GOT3 (cell line): ENCODE data around the gene KRT79.
"Not testable (repeated sequence)": the region's sequence is repeated elsewhere in the genome, so short reads cannot be mapped to it uniquely, and the experiment has no call there.

ENCODE experiments used
- DNase-seq: peaks from one replicate; lab custom pipeline; 2025; ENCODE audit warnings: mixed read lengths; lab: John Stamatoyannopoulos, UW

The KRT79 gene

DNA sequence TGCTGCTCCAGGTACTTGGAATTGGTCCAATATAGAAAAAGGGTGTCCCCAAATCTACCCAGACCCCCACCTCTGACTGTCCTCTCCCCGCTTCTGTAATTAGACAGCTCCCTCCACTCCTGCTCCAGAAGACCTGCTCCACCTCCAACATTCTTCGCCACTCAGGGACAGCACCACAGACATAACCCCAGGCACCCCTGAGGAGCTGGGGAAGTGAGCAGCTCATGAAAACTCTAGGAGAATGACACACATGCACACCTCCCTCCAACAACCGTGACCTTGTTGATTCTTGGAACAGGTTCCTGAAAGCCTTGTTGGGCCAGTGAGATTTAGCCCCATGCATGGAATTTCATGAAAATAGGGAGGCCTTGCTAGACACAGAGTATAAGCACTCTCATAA lies 28.4 kb downstream of the KRT79 start:
- no peak for DNase-seq

DNA sequence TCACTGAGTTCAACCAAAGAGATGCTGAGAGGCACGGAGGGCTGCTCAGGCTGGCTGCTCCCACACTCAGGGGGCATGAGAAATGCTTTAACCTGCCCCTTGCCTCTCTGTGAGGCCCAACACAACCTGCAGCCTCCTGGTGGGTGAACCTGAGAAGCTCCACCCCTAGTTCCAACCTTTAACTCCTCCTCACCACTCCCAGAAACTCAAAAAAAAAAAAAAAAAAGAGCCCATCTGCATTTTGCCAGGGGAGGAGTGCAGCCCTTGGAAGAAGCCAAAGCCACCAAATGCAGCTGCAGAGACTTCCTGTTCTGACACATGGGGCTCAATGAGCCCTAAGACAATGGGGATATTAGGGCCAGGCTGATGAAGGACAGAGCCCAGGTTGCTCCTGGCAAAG lies 29.1 kb downstream of the KRT79 start:
- no peak for DNase-seq

DNA sequence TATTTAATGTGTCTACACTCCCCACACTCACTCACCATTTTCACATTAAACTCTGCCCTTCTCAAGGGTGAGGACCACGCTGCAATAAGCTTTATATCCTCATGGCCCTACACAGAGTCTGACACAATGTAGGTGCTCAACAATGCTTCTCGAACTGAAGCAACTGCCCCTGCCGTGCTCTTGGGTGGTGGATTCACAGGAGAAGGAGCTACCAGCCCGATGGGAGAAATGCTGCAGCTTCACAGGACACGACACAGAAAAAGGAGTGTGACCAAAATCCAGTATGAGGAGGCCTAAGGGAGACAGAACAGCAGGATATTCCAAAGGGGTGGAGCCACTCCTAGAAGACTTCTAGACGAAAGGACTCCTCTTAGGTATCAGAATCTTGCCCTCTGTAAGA lies 31.7 kb downstream of the KRT79 start:
- no peak for DNase-seq

DNA sequence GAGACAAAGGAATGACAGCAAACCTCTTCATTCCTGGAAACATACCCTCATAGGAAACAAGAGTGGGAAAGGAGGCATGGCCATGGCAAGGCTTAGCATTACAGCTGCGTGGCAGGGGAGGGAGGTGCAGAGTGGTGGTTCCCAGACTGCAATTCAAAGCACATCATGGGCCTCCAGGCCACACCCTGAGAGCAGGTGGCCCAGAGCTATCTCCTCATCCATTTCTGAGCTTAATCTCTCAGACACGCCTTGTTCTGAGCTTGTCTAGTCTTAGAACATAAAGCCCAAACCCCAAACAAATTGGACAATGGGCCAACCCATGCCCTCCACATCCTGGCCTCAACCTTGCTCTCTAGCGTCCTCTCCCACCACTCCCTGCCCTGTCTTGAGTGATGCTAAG lies 32.3 kb downstream of the KRT79 start:
- no peak for DNase-seq

DNA sequence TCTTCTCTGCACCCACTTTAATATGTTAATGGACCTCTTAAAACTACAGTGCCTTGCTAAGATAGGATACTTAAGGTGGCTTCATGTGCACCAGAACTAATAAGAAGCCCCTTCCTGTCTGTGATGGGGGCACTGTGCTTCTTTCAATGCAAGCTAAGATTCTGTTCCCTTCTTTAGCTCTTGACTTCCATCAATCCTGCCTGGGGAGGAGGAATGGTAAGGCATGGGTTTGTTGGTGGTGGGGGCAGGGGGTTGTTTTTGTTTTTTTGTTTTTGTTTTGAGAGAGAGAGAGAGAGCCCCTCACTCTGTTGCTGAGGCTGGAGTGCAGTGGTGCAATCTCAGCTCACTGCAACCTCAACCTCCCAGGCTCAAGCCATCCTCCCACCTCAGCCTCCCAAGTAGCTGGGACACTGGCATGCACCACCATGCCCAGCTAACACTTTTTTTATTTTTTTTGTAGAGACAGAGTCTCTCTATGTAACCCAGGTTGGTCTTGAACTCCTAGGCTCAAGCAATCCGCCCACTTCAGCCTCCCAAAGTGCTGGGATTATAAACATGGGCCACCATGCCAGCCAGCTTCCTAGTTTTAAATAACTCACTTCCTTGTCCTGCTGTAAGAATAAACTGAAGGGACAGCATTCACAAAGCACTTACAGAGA lies 33.7 kb downstream of the KRT79 start:
- DNase-seq: no peak

DNA sequence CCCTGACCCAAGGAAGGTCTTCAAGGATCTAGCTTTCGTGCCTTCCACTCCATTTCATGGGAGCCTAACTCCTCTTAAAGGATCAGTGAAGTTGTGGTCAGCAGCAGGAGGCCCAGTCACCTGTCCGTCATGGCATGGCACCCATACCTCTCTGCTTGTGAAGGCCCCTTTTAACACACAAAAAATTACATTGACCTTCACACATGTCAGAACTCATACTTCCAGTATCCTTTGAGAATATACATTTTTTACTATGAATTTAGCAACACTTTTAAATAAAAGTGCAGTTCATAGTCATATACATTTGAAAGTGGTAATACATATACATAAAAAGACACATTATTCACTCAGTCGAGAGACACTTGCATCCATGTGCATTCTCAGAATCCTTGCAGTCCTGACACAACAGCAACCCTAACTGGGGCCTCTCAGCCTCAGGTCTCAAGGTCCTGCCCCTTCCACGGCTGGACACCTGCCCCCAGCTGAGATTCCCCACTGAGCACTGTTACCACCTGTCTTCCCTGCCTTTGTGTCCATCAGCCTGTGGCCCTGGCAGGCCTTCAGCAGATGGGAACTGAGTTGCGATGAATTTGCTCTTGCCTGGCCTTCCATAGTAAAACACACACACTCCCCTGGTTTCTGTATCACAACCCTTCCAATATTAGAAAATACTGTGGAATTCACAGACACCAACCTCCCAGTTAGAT lies 34.5 kb downstream of the KRT79 start:
- DNase-seq: no peak

DNA sequence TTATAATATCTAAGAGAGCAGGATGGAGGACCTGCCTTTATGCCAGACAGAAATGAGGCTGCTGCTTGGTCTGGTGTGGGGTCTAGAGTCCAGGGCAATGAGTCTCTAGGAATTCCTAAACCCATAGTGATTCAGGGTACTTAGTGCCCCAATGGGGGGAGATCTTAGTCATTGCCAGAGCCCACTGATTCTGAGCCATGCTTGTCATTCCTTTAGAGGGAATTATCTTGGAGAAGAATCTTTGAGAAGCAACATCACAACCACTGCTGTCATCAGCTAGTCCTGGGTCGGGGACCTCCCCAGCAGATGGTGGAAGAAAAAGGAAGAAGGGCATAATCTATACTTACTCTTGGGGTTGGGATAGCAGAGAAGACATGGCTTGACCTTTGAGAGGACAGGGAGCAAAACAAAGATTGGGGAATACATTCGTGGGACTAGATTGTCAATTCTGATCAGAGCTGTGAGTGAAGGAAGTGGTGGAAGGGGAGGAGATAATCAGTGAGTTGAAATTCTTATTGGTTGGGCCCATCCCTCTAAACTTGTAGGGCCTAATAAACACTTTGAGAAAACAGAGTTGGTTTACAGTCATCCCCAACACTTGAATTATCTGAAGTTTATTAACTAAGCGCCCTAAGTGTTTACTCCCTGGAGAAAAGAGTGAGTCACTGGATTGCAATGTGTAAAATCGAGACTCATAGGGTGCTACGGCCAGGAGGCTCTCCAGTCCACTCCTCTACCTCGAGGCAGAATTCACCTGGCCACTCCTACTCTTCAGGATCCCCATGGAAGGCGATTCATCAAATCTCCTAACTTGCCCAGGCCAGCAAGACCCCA lies 35.2 kb downstream of the KRT79 start:
- no peak for DNase-seq

DNA sequence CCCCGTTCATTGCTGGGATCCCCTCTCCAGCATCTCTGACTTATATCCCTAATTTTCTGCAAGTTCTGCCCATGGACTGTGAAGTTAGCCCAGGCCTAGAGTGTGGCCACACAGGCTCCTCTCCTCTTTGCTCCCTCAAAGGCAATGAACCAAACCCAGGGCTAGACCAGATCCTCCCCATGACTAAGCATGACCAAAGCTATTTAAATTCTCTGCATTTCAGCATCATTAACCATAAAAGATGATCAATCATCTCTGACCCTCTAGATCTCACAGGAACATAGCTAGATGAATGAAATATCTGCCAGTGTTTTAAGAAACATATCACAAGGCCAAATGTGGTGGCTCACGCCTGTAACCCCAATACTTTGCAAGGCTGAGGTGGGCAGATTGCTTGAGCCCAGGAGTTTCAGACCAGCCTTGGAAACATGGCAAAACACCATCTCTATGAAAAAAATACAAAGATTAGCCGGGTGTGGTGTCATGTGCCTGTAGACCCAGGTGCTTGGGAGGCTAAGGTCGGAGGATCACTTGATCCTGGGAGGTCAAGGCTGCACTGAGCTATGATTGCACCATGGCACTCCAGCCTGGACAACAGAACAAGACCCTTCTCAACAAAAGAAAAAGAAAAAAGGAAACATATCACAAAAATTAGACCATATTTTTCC lies 36.0 kb downstream of the KRT79 start:
- DNase-seq: no peak

DNA sequence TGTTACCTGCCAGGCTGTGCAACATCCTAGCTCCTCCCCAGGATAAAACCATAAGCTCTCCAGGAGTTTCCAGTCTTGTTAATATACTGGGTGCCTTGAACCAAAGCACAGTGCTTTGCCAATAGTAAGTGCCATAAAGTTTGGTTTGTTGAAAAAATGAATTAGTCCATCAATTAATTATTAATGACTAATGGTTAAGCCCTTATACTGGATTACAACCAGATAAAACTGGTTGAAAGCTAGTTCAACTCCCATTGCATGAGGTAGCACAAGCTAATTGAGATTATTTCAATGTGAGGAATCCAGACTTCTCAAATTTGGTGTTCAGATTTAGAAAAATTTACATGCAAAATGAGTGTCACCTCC lies 36.6 kb downstream of the KRT79 start:
- no peak for DNase-seq

DNA sequence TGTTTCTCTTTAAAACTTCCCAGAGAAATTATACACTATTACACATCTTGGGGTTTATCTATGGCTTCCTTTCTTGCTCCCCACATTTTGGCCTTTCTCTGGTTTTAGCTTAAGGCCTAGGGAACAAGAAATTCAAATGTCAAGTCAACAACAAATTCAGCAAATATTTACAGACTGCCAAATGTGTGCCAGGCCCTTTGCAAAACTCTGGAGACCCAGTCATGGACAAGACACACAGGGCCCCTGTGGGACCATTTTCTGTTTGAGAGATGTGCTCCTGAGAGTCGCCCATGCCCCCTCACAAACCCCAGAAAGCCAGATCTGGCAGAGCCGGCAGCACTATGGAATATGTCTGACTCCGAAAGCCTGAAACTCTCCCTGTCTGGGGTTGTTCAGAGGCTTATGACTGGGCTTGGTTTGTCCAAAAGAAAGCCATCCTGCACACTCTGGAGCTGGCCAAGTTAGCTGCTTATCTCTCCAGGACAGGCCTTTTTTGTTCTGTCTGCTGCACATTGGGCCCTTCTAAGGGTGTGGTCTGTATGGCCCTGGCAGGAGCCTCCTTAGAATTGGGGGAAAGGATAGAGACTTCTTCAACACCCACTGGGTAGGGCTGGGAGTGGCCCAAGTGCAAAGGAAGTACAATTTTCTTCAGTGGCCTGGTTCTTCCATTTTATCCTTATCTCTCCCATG lies 37.1 kb downstream of the KRT79 start:
- DNase-seq: no peak

DNA sequence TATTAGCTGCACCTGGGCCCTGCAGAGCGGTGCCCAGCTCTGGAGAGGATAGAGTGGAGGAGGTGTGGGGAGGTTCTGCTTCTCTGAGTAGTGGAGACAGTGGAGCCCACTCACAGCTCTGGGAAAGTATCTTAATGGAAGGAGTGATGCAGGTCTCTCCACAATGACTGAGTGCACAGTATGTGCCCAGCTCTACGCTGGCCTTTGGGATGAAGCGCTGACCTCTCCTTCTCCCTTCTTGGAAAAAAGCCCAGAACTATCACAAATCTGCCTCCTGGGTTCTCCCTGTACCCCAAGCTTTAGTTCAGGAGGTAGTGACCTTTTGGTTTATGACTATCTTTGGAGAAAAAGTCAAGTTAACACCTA lies 37.7 kb downstream of the KRT79 start:
- no peak for DNase-seq

DNA sequence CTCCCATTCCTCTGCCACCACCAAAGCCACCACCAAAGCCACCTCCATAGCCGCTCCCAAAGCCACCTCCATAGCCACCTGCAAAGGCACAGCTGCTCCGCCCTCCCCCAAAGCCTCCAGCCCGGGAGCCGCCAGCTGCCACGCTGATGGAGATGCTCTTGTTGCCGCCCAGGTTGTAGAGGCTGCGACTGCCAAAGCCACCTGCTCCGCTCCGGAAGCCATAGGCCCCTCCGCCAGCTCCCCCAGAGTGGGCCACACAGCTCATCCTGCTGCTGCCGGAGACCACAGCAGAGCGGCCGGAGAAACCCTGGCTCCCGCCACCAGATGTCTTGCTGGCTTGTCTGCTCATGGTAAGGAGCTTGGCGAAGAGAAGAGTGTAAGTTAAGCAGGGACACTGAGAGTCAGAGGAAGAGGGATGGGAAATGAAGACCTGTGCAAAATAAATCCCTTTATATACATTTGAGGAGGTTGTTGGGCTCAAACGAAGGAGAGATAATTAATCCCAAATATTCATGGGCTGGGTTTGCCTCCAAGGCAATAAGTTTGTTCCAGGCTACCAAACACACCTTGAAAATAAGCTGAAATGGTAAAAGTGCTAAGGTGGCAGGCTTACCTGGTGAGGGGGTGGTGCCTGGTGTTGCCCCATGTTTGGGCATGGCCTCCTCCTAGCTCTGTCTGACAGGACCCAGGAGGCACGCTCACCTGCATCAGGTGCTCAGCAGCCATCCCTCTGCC lies 38.2 kb downstream of the KRT79 start, which contains the start of gene KRT3:
KRT3 (minus strand) TSS at position 424 of the 735 bp plus-strand sequence; CDS start at position 349, 75 bp downstream.
- DNase-seq: no peak

DNA sequence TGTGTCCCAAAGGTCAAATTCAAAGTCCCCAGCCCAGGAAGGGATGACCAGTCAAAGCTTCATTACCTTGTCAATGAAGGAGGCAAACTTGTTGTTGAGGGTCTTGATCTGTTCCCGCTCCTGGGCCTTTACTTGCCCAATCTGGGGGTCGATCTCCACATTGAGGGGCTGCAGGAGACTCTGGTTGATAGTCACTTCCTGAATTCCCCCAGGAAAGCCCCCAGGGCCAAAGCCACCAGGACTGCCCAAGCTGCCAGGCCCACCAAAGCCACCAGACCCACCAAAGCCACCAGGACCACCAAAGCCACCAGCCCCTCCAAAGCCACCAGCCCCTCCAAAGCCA lies 38.8 kb downstream of the KRT79 start:
- not testable (repeated sequence) for DNase-seq

DNA sequence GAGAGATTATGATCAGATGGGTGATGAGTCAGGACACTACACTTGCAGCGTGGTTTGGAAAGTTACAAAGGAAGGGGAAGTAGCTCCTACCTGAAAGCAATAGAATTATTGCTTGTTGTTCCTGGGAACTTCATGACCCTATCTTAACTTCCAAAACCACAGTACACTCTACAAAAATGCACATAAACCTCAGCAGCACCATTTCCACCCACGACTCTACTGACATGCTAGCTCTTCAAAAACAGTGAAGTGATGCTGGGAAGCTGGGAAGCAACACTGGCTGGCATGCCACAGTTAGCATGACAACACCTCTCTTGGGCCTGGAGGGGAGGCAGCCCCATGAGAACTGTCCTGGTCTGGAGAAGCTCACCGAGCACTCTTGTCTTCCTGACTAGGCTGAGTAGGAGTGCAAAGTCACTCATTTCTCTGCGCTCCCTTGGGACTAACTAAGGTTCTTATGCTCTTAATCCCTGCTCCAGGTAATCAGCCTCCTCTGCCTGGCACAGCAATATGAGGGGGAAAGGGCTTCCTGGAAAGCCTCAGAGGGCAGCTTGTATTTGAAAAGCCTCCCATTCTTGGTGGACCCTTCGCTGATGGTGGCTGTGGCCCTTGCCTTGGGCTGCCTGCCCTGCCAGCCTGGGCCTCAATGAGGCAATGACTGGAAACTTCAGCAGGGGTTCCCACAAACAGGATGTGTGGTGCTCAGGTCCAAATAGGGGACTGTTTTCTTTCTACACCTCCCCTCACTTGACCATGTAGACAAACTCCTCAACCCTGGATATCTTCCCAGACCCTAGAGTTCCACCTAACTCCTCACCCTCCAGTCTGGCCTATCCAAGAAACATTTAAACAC lies 39.4 kb downstream of the KRT79 start:
- DNase-seq: no peak

DNA sequence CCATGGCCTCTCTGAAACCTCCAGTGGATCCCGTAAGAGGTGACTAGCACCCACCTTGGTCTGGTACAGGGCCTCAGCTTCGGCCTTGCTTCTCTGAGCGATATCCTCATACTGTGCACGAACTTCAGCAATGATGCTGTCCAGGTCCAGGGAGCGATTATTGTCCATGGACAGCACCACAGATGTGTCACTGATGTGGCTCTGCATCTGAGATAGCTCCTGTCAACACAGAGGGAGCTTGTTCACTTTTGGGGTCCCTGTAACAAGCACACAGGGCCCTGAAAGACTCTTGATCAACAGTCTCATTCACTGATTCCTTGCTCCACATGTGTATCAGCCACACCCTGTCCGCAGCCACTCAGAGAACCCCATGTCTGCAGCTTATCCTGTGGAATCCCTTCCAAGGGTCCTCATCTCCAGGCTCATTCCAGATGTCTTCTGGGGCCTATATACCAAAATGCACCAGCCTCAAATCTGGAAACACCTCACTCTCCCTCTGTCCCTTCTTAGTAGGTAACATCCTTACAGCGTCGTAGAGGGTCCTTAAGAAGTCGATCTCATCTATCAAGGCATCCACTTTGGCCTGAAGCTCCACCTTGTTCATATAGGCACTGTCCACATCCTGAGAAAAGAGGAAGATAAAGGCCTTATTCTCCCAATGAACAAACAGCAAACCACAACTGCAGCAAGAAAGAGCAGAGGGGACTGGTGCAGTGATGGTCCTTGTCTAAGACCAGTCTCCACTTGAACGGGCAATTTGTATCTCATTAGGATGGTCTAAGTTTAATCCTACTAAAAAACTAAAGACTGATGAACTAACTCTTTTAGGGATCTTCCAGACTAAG lies 41.7 kb downstream of the KRT79 start:
- no peak for DNase-seq

DNA sequence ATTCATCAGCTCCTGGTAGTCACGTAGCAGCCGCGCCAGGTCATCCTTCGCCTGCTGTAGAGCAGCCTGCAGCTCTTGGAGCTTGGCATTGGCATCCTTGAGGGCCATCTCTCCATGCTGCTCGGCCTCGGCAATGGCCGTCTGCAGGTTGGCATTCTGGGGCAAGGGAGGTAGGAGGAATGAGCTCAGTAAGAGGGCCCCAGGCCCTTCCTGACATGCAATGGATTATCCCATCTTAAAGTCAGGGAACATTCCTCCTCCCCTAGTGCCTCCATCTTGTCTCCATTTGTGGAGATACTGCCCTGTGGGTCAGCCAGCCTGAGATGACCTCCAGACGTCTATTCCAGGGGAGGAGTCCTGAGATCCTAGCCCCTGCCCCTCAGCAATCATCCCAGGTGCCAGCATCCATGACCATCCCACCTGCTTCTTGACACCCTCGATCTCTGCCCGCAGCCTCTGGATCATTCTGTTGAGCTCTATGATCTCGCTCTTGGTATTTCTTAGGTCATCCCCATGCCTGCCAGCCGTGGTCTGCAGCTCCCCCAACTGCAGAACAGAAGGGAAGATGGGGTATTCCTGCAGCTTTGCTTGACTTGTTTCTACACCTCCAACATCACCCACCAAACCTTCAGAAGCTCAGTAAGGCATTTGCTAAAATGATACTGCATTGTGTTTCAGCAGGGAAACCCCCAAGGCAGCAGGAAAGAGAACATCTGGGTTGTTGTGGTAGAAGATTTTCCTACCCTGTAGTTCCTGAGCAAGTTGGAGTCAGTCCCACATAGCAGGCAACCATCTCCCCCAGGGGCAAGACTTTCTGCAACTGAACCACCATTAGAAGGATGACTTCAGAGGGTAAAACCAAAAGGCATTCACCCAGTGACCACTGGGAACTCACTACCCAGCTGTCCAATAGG lies 42.6 kb downstream of the KRT79 start:
- no peak for DNase-seq

DNA sequence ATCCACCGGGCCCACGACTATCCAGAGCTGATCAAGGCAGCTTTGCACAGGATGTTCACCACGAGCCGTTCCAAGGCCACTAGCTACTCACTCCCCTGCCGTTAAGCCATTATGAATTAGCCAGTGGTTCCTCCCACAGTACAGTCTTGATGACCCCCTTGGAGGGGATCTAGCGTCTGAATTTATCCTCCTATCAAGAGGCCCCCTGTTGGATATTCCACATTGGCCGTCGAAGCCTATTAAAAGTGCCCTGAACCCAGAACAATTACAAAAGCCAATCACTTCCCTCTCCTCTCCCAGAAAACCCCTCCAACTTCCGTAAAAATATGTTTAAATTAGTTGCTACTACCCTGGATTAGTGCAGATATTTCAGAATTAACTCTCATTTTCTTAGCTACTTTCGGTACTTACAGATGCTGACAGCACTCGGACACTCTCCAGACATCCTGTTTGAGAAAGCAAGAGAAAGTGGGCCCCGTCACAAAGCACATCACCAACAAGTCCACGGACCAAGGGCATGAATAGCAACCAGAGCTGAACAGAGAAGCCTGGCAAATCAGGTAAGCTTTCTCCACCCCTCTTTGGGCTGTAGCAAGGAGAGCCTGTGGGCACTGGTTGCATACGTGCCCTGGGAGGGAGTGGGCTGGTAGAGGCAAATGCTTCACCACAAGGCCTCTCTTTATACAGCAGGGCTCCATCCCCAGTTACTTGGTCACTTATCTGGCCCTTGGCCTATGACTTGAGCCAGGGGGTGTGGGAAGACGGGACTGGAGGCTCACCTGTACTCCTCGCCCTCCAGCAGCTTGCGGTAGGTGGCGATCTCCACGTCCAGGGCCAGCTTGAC lies 43.5 kb downstream of the KRT79 start:
- DNase-seq: no peak
